ENCODE measurements around the gene KRAS.

GRCh38 chr12:25280082-25280481 is 29.4 kb upstream of the KRAS start:
- no peak for TF ChIP-seq EZH2 (IDR thresholded peaks at IDR 0.05; ENCODE audit: low read depth)
- TF ChIP-seq CTCF (conservative IDR thresholded peaks at IDR 0.05) = no peak

Data from PC-9 (cell line).